GM23338 (cell line): ENCODE data around the gene COLEC12. TPM values are rescaled to one million over a fixed set of nuclear protein-coding genes. Genes with fewer than 3 reads are reported as not detected.

Source experiments
- ATAC-seq: fragments of 200-7000 bp; cut with Tn5 transposase; 3 replicates; pipeline ENCODE4 v1.9.1; 2020
- DNase-seq: peaks from one replicate; pipeline ENCODE4 v3.0.0-alpha.2; 2015; ENCODE audit warnings: low spot score
- H2AFZ ChIP-seq: fragments of 200-600 bp; sonication (generic); 2 replicates; pipeline ENCODE4 v1.8.0; 2016; ENCODE audit warnings: antibody characterized with exemption, mild to moderate bottlenecking, moderate library complexity
- H3F3A ChIP-seq: fragments of 200-600 bp; sonication (generic); replicated peaks from 2 replicates; pipeline ENCODE4 v1.8.0; 2017; ENCODE audit warnings: antibody characterized with exemption, mixed run types, low read depth
- H3K27ac ChIP-seq: fragments of 200-600 bp; sonication (generic); 2 replicates; pipeline ENCODE4 v1.6.1; 2016; ENCODE audit warnings: low read depth
- H3K27me3 ChIP-seq: fragments of 200-600 bp; sonication (generic); 2 replicates; pipeline ENCODE4 v1.8.0; 2016; ENCODE audit warnings: mild to moderate bottlenecking, mixed run types, moderate library complexity; ENCODE audit not compliant: insufficient read depth
- H3K36me3 ChIP-seq: fragments of 200-600 bp; sonication (generic); 2 replicates; pipeline ENCODE4 v1.8.0; 2016; ENCODE audit warnings: mild to moderate bottlenecking; ENCODE audit not compliant: insufficient read depth
- H3K4me1 ChIP-seq: fragments of 200-600 bp; sonication (generic); 2 replicates; pipeline ENCODE4 v1.8.0; 2016; ENCODE audit warnings: mild to moderate bottlenecking, moderate library complexity; ENCODE audit not compliant: insufficient read depth
- H3K4me2 ChIP-seq: fragments of 200-600 bp; sonication (generic); 2 replicates; pipeline ENCODE4 v1.7.1; 2017; ENCODE audit warnings: mixed run types
- H3K4me3 ChIP-seq: fragments of 200-600 bp; sonication (generic); 2 replicates; pipeline ENCODE4 v1.6.1; 2016; ENCODE audit warnings: mixed run types
- H3K79me2 ChIP-seq: fragments of 200-600 bp; sonication (generic); replicated peaks from 2 replicates; pipeline ENCODE4 v1.8.0; 2017; ENCODE audit warnings: mild to moderate bottlenecking; ENCODE audit not compliant: insufficient read depth
- H3K9me2 ChIP-seq: fragments of 200-600 bp; sonication (generic); 2 replicates; pipeline ENCODE4 v1.8.0; 2017; ENCODE audit not compliant: insufficient read depth
- H4K20me1 ChIP-seq: fragments of 200-600 bp; sonication (generic); replicated peaks from 2 replicates; pipeline ENCODE4 v1.8.0; 2017; ENCODE audit warnings: mild to moderate bottlenecking; ENCODE audit not compliant: insufficient read depth
- H3K27ac Mint-ChIP-seq: 2 replicates; pipeline ENCODE4 v1.8.0; 2020; ENCODE audit warnings: inconsistent platforms, mild to moderate bottlenecking, moderate library complexity, mixed read lengths
- H3K27me3 Mint-ChIP-seq: 3 replicates; pipeline ENCODE4 v1.8.0; 2022; ENCODE audit warnings: low read depth, mild to moderate bottlenecking, moderate library complexity, mixed read lengths, inconsistent platforms; ENCODE audit not compliant: insufficient read depth, poor library complexity
- H3K36me3 Mint-ChIP-seq: 3 replicates; pipeline ENCODE4 v1.8.0; 2021; ENCODE audit warnings: low read depth, mild to moderate bottlenecking, inconsistent platforms, moderate library complexity, mixed read lengths
- H3K4me1 Mint-ChIP-seq: 3 replicates; pipeline ENCODE4 v1.8.0; 2020; ENCODE audit warnings: mild to moderate bottlenecking, inconsistent platforms, mixed read lengths
- H3K4me3 Mint-ChIP-seq: 3 replicates; pipeline ENCODE4 v1.8.0; 2021; ENCODE audit warnings: moderate library complexity, mild to moderate bottlenecking, inconsistent platforms, mixed read lengths
- H3K9me3 Mint-ChIP-seq: 3 replicates; pipeline ENCODE4 v1.8.0; 2020; ENCODE audit warnings: moderate library complexity, mild to moderate bottlenecking, inconsistent platforms, mixed read lengths
- CREB1 ChIP-seq: fragments of 250-450 bp; sonication (Bioruptor Pico); IDR thresholded peaks from 2 replicates; pipeline ENCODE4 v1.5.0; 2020; ENCODE audit warnings: low read depth, mild to moderate bottlenecking, moderate library complexity
- JUNB ChIP-seq: IDR thresholded peaks from one replicate; pipeline ENCODE4 v1.6.1; 2016; ENCODE audit warnings: antibody characterized with exemption; ENCODE audit not compliant: unreplicated experiment
- STAT1 ChIP-seq: IDR thresholded peaks from one replicate; pipeline ENCODE4 v1.6.1; 2016; ENCODE audit warnings: antibody characterized with exemption; ENCODE audit not compliant: unreplicated experiment
- ZNF331 ChIP-seq: fragments of 250-450 bp; sonication (Bioruptor Pico); IDR thresholded peaks from 2 replicates; pipeline ENCODE4 v1.5.0; 2020; ENCODE audit warnings: low read depth, mild to moderate bottlenecking, moderate library complexity
- polyA plus RNA-seq: library from polyadenylated mRNA; unstranded; fragments of >200 nt; fragmentation: Nextera tagmentation; extraction: Ambion mirVana; gene quantifications from 2 replicates; pipeline ENCODE4 v1.2.1, GENCODE V29; 2016
- total RNA-seq: library from RNA; depleted of rRNA; stranded (reverse); fragments of >200 nt; shearing (Covaris generic); gene quantifications from 2 replicates; pipeline ENCODE4 v1.2.3, GENCODE V29; 2014
- TF ChIP-seq, protein P1 (sequence below), 2 experiments: fragments of 200-600 bp in 1 of 2; sonication (generic) in 1 of 2; conservative IDR thresholded peaks; 2 replicates each; pipeline versions ENCODE4 v1.5.1 to v1.6.1; 2016 to 2017; ENCODE audit warnings: antibody characterized with exemption in 2 of 2, low read depth in 2 of 2, mild to moderate bottlenecking in 2 of 2, moderate library complexity in 1 of 2
- TF ChIP-seq, protein P2 (sequence below): IDR thresholded peaks from 2 replicates; pipeline ENCODE4 v1.6.1; 2016; ENCODE audit warnings: antibody characterized with exemption

Gene COLEC12
- total and polyA plus RNA-seq, 2 experiments from 2014 or later, result 1.1 to 3.2 TPM

DNA sequence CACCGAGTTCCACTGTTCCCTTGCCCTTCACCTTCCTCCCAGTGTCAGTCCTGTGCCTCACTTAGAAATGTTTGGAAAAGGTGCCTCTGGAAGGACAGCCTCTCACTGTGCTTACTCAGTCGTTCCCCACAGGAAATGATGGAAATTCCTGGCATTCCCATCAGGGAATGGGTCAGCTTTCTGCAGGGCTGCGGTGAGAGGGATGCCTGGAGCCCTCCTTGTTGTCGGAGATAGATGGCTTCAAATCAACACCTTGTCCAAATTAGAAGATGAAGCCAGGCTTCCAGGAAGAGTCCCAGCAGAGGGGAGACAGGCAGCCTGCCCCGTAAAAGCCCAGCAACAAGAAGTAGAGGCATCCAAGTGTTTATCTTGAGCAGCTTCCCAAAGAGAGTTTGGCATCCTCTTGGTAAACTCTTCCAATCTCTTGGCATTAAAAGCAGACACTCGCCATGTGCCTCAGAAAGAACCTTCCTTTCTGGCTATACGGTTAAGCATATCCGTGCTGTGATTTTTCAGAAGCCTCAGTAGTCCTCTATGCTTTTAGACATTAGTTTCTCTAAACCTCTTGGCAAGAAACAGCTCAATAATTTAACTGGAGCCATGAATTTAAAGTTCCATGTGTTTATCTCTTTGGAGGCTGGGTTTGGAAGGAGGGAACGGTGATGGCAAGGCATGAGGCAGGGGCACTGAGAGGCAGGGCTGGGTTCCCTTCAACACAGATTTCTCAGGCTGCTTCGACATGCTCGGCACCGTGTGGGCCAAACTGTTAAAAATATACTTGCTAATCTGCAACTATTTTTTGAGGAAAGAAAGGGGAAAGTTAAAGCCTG lies 25.1 kb downstream of the COLEC12 start:
- DNase-seq, result peak; percentile 86
- peaks cover 9% of the 10 kb centered on the region for H3K27me3 Mint-ChIP-seq

DNA sequence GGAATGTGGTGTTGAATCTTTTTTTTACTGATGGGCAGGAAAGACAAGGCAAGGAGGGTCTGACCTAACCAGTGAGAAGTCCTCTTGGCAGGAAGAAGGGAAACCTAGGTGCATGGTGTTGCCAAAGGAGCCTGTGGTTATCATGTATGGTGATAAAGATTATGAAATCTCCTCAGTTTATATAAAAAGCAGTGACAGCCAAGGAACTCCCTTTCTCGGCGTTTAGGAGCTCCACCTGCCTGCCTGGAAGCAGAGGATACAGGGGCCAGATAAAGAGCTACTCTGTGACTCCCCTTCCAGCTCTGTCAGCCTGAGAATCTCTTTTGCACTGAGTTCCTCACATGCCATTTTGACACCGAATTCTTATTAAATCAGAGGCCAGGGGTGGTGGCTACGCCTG lies 26.1 kb downstream of the COLEC12 start:
- no peak overlapping the region for H3K27ac ChIP-seq
- H3K4me2 ChIP-seq, result no peak overlapping the region
- no peaks in the 10 kb centered on the region for H3F3A ChIP-seq
- no peaks in the 10 kb centered on the region for H3K79me2 ChIP-seq
- H3K4me3 Mint-ChIP-seq, result no peak overlapping the region
- no peak for TF ChIP-seq ZNF331 (CRISPR knock-in tag)
- no peak for TF ChIP-seq STAT1
- TF ChIP-seq, protein P1, sequence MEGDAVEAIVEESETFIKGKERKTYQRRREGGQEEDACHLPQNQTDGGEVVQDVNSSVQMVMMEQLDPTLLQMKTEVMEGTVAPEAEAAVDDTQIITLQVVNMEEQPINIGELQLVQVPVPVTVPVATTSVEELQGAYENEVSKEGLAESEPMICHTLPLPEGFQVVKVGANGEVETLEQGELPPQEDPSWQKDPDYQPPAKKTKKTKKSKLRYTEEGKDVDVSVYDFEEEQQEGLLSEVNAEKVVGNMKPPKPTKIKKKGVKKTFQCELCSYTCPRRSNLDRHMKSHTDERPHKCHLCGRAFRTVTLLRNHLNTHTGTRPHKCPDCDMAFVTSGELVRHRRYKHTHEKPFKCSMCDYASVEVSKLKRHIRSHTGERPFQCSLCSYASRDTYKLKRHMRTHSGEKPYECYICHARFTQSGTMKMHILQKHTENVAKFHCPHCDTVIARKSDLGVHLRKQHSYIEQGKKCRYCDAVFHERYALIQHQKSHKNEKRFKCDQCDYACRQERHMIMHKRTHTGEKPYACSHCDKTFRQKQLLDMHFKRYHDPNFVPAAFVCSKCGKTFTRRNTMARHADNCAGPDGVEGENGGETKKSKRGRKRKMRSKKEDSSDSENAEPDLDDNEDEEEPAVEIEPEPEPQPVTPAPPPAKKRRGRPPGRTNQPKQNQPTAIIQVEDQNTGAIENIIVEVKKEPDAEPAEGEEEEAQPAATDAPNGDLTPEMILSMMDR (conservative IDR thresholded peaks at IDR 0.05; ENCODE audit: low read depth in 2 of 2), result no peak
- TF ChIP-seq CREB1 (CRISPR knock-in tag), result no peak
- H3K9me3 Mint-ChIP-seq, result no peaks in the 10 kb centered on the region
- peaks cover 38% of the 10 kb centered on the region for H3K4me1 ChIP-seq
- no peak overlapping the region; the same call in 1 of the 2 replicates for H3K27ac Mint-ChIP-seq
- H3K4me1 Mint-ChIP-seq, result peaks cover 34% of the 10 kb centered on the region
- H4K20me1 ChIP-seq, result no peaks in the 10 kb centered on the region
- H3K9me2 ChIP-seq, result no peaks in the 10 kb centered on the region
- peak overlapping the region; percentile 12; the same call in 1 of the 2 replicates for H2AFZ ChIP-seq
- H3K4me3 ChIP-seq, result no peak overlapping the region
- DNase-seq (peak; percentile 19), ATAC-seq (no peak)
- no peaks in the 10 kb centered on the region for H3K36me3 Mint-ChIP-seq
- H3K27me3 ChIP-seq, result no peaks in the 10 kb centered on the region
- no peaks in the 10 kb centered on the region for H3K36me3 ChIP-seq
- H3K27me3 Mint-ChIP-seq, result peaks cover 7% of the 10 kb centered on the region

More for the DNA sequence above, 25.1 kb downstream of the COLEC12 start:
- no peaks in the 10 kb centered on the region for H3K27me3 ChIP-seq
- no peak for TF ChIP-seq JUNB
- TF ChIP-seq, protein P2, sequence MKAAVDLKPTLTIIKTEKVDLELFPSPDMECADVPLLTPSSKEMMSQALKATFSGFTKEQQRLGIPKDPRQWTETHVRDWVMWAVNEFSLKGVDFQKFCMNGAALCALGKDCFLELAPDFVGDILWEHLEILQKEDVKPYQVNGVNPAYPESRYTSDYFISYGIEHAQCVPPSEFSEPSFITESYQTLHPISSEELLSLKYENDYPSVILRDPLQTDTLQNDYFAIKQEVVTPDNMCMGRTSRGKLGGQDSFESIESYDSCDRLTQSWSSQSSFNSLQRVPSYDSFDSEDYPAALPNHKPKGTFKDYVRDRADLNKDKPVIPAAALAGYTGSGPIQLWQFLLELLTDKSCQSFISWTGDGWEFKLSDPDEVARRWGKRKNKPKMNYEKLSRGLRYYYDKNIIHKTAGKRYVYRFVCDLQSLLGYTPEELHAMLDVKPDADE, result peak; percentile 54; the same call in 1 of the 2 replicates
- no peak overlapping the region for H2AFZ ChIP-seq
- peaks cover 39% of the 10 kb centered on the region for H3K4me1 Mint-ChIP-seq
- no peak overlapping the region for H3K4me2 ChIP-seq
- no peaks in the 10 kb centered on the region for H3K9me3 Mint-ChIP-seq
- H3K9me2 ChIP-seq, result no peaks in the 10 kb centered on the region
- H3K4me3 Mint-ChIP-seq, result peak overlapping the region; percentile 4; the same call in 1 of the 3 replicates
- H3K36me3 Mint-ChIP-seq, result no peaks in the 10 kb centered on the region
- peak overlapping the region; percentile 39 for H3K27ac Mint-ChIP-seq
- H4K20me1 ChIP-seq, result no peaks in the 10 kb centered on the region
- ATAC-seq, result peak; percentile 74
- H3K27ac ChIP-seq, result peak overlapping the region; percentile 62
- no peak overlapping the region for H3K4me3 ChIP-seq
- H3F3A ChIP-seq, result no peaks in the 10 kb centered on the region
- H3K4me1 ChIP-seq, result peaks cover 48% of the 10 kb centered on the region
- H3K36me3 ChIP-seq, result no peaks in the 10 kb centered on the region
- H3K79me2 ChIP-seq, result no peaks in the 10 kb centered on the region
